ENCODE results near the gene MRPL12.
"Not testable (repeated sequence)": the region's sequence is repeated elsewhere in the genome, so short reads cannot be mapped to it uniquely, and the experiment has no call there.

Gene MRPL12

GRCh38 chr17:81738801-81739393, 35.7 kb downstream of the MRPL12 start:
- DNase-seq (ENCODE audit: low spot score) (no peak), FAIRE-seq (no peak)

GRCh38 chr17:81739593-81739992, 36.4 kb downstream of the MRPL12 start:
- DNase-seq (ENCODE audit: low spot score); FAIRE-seq: not testable (repeated sequence)

GRCh38 chr17:81740395-81740961, 37.3 kb downstream of the MRPL12 start:
- FAIRE-seq (no peak), DNase-seq (ENCODE audit: low spot score) (no peak)

- FAIRE-seq (no peak), DNase-seq (ENCODE audit: low spot score) (no peak)
These were observed 38.0 kb downstream of the MRPL12 start for GRCh38 chr17:81741049-81741593.

- no peak for FAIRE-seq
- DNase-seq (ENCODE audit: low spot score): no peak
These were observed 38.7 kb downstream of the MRPL12 start for GRCh38 chr17:81741594-81742452.
